ENCODE results near the gene CCNA2. TPM values are rescaled to one million over a fixed set of nuclear protein-coding genes. Genes with fewer than 3 reads are reported as not detected.

CCNA2 gene
- total and polyA plus RNA-seq, 2 donors from 2014 or later = 0.71 to 1.4 TPM

GRCh38 chr4:121800961-121801714, 22.5 kb downstream of the CCNA2 start, which contains the start of gene EXOSC9:
TSS of gene EXOSC9 (plus strand) at chr4:121801323. CDS start at chr4:121801425, 102 bp downstream.
- Histone ChIP-seq H3K4me3 (ENCODE audit: low read length in 3 of 3) (peak within 1 kb of the TSS; percentile 77 to 97 (median 81)), H3K27ac (ENCODE audit: low read depth in 2 of 2, low read length in 2 of 2) (peak within 1 kb of the TSS; percentile 47 to 91), H3K36me3 (ENCODE audit: control insufficient read depth in 2 of 3, insufficient read depth in 3 of 3, low read length in 3 of 3) (peaks cover 0 to 8% (median 6%) of the 10 kb centered on the region in 3 donors), H3K4me1 (ENCODE audit: control insufficient read depth in 2 of 3, insufficient read depth in 2 of 3, low read depth in 1 of 3, low read length in 3 of 3) (peaks cover 0 to 3% (median 2%) of the 10 kb centered on the region in 3 donors), H3K9ac (ENCODE audit: low read length in 3 of 3) (peak within 1 kb of the TSS; percentile 63 to 92 (median 82)), H3K9me3 (ENCODE audit: control insufficient read depth in 2 of 3, insufficient read depth in 1 of 3, low read length in 3 of 3) (no peaks in the 10 kb centered on the region), H3K27me3 (ENCODE audit: control insufficient read depth, insufficient read depth, low read length) (no peaks in the 10 kb centered on the region)
- intact Hi-C loops (cut with DNase I) = no loop called here
- FAIRE-seq = peak; percentile 27
- TF ChIP-seq CTCF (IDR thresholded peaks at IDR 0.05; ENCODE audit: borderline replicate concordance, extremely low read depth, insufficient read depth) = no peak
- DNase-seq = peak; percentile 96 to 99 (median 96)

GRCh38 chr4:121800638-121800960, 23.1 kb downstream of the CCNA2 start:
- no peaks in the 10 kb centered on the region for H3K27me3 ChIP-seq (ENCODE audit: control insufficient read depth, insufficient read depth, low read length)
- peaks cover 0 to 8% (median 6%) of the 10 kb centered on the region in 3 donors for H3K36me3 ChIP-seq (ENCODE audit: control insufficient read depth in 2 of 3, insufficient read depth in 3 of 3, low read length in 3 of 3)
- intact Hi-C loops (cut with DNase I) = no loop called here
- TF ChIP-seq CTCF (IDR thresholded peaks at IDR 0.05; ENCODE audit: borderline replicate concordance, extremely low read depth, insufficient read depth) = no peak
- FAIRE-seq (no peak), DNase-seq (no peak)
- peak overlapping the region; percentile 77 to 97 (median 81) for H3K4me3 ChIP-seq (ENCODE audit: low read length in 3 of 3)
- H3K9ac ChIP-seq (ENCODE audit: low read length in 3 of 3) = peak overlapping the region; percentile 63 to 89 (median 82)
- peaks cover 0 to 3% (median 2%) of the 10 kb centered on the region in 3 donors for H3K4me1 ChIP-seq (ENCODE audit: control insufficient read depth in 2 of 3, insufficient read depth in 2 of 3, low read depth in 1 of 3, low read length in 3 of 3)
- H3K9me3 ChIP-seq (ENCODE audit: control insufficient read depth in 2 of 3, insufficient read depth in 1 of 3, low read length in 3 of 3) = no peaks in the 10 kb centered on the region
- H3K27ac ChIP-seq (ENCODE audit: low read depth in 2 of 2, low read length in 2 of 2) = peak overlapping the region; percentile 47 to 91

GRCh38 chr4:121799867-121800501, 23.7 kb downstream of the CCNA2 start:
- H3K4me3 ChIP-seq (ENCODE audit: low read length in 3 of 3) = peak overlapping the region in 1 of 3 donors; percentile 81
- H3K4me1 ChIP-seq (ENCODE audit: control insufficient read depth in 2 of 3, insufficient read depth in 2 of 3, low read depth in 1 of 3, low read length in 3 of 3) = peaks cover 0 to 3% (median 2%) of the 10 kb centered on the region in 3 donors
- intact Hi-C loops (cut with DNase I) = no loop called here
- FAIRE-seq (no peak), DNase-seq (no peak)
- no peak for TF ChIP-seq CTCF (IDR thresholded peaks at IDR 0.05; ENCODE audit: borderline replicate concordance, extremely low read depth, insufficient read depth)
- H3K9me3 ChIP-seq (ENCODE audit: control insufficient read depth in 2 of 3, insufficient read depth in 1 of 3, low read length in 3 of 3) = no peaks in the 10 kb centered on the region
- no peaks in the 10 kb centered on the region for H3K27me3 ChIP-seq (ENCODE audit: control insufficient read depth, insufficient read depth, low read length)
- no peak overlapping the region for H3K9ac ChIP-seq (ENCODE audit: low read length in 3 of 3)
- H3K27ac ChIP-seq (ENCODE audit: low read depth in 2 of 2, low read length in 2 of 2) = no peak overlapping the region
- H3K36me3 ChIP-seq (ENCODE audit: control insufficient read depth in 2 of 3, insufficient read depth in 3 of 3, low read length in 3 of 3) = peaks cover 0 to 5% (median 4%) of the 10 kb centered on the region in 3 donors
